H1 (cell line): ENCODE measurements around the gene GRM5. TPM values are rescaled to one million over a fixed set of nuclear protein-coding genes. Genes with fewer than 3 reads are reported as not detected.

Experiments
- JUN ChIP-seq: IDR thresholded peaks from 2 replicates; pipeline ENCODE4 v1.6.1; 2011; ENCODE audit warnings: low read depth, mild to moderate bottlenecking, improper control_type of control experiment, low read length
- RBBP5 ChIP-seq: IDR thresholded peaks from 2 replicates; pipeline ENCODE4 v1.7.1; 2012; ENCODE audit warnings: low read depth, mild to moderate bottlenecking, inconsistent platforms, low read length, moderate library complexity, borderline replicate concordance
- polyA plus RNA-seq, 7 experiments: library from polyadenylated mRNA; depleted of rRNA in 3 of 7; stranded (reverse) in 5 of 7; unstranded in 2 of 7; fragments of >200 nt in 5 of 7; fragments of 200-250 nt in 2 of 7; gene quantifications; 1 replicate in 5 of 7; 2 replicates in 1 of 7; 4 replicates in 1 of 7; pipeline versions ENCODE4 v1.2.1 to v1.2.3, GENCODE V29; 2011 to 2013; ENCODE audit warnings: missing spikeins in 2 of 7, mixed read lengths in 2 of 7
- total RNA-seq: library from RNA; stranded (reverse); fragmentation: NEBNext Ultra II Directional; extraction: Animal tissue kit (Norgen Biotek cat#: 25700); gene quantifications from 2 replicates; pipeline ENCODE4 v1.2.1, GENCODE V29; 2021

GRM5 gene
- total and polyA plus RNA-seq, 2 of the 8 experiments (the other 6 are each of a cell fraction or from before 2014, with no cell fraction given): 0.15 to 0.43 TPM

- no peak for TF ChIP-seq RBBP5
- TF ChIP-seq JUN: no peak
- TF ChIP-seq, all 59 proteins: peak for 0
Measured at GRCh38 chr11:88555018-88555828, 510.6 kb downstream of the GRM5 start (continued).
